ENCODE results near the gene LOXL4. TPM values are rescaled to one million over a fixed set of nuclear protein-coding genes. Genes with fewer than 3 reads are reported as not detected.

Gene LOXL4
- 100 to 1,000 TPM in 1 of 8 experiments, 10 to 100 TPM in 2, 1 to 10 TPM in 2, under 1 TPM in 3; 0.52 to 176 (median 1.9) TPM for total RNA-seq

DNA sequence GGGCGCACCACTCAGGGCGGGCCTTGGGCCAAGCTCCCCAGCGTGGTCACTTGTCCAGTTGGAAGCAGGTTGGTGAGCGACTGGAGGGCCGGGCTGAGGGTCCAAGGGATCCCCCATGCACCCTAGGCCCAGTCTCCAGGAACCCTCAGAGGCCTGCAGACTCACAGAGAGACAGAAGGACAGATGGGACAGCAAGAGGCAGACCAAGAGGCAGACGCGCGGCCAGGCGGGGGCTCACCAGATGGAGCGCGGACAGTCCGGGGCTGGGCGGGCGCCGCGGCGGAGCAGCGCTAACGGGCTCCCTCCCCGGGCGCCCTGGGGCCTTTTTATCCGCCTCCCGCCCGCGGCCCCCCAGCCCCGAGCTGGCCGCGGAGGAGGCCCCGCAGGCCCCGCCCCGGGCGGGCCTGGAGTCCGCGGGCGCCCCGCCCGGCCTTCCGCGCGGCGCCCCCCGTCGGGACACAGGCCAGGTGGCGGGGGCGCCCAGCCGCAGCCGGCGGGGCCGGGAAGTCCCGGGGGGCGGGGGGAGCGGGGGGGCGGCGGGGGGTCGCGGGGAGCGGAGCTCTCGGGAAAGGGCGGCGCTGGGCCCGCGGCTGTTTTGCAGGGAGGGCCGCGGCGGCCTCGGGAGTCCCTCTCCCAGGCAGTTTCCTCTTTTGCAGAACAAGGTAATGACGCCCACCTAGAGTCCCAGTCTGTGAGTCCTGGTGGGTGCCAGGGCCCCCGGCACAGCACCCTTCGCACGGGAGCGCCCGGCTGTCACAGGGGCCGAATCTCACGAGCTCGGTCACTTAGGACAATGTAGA lies at the start of gene LOXL4:
Gene LOXL4, minus strand, starts transcription at position 301 of the 800 bp plus-strand sequence. CDS start 5,175 bp downstream, outside the sequence.
- in situ Hi-C loops (cut with MboI; ENCODE audit: low pct_unique_long_range_greater_than_20kb in 2 of 9, low sequenced_read_pairs in 9 of 9, unreplicated experiment in 9 of 9): no loop called here
- Histone ChIP-seq H3K4me1 (replicated peaks in 1 of 2) (peaks cover 26 to 38% of the 10 kb centered on the region in 2 donors), H3K4me3 (peak within 1 kb of the TSS; percentile 1 to 27 (median 18)), H3K27ac (peak within 1 kb of the TSS; percentile 18 to 48)
- peak; percentile 55 to 89 (median 78) for ATAC-seq (replicated peaks in 6 of 8)
- WGBS, 10 experiments: 27% methylated on average over 3 of the region's 75 CpGs; no CpG with 5 or more reads in 9 of the 10 experiments

GRCh38 chr10:98316661-98317060 lies 48.7 kb upstream of the LOXL4 start:
- ATAC-seq (replicated peaks in 6 of 8): peak in 7 of 8 experiments; percentile 51 to 76 (median 67)
- Histone ChIP-seq H3K4me3 (no peak overlapping the region), H3K4me1 (replicated peaks in 1 of 2) (peaks cover 19 to 21% of the 10 kb centered on the region in 2 donors), H3K27ac (no peak overlapping the region)
- in situ Hi-C loops (cut with MboI; ENCODE audit: low pct_unique_long_range_greater_than_20kb in 2 of 9, low sequenced_read_pairs in 9 of 9, unreplicated experiment in 9 of 9): loop anchor here in 1 of 9 experiments (25.0 kb wide), 1 partner anchor 104 kb away; no protein-coding TSS in a partner anchor

DNA sequence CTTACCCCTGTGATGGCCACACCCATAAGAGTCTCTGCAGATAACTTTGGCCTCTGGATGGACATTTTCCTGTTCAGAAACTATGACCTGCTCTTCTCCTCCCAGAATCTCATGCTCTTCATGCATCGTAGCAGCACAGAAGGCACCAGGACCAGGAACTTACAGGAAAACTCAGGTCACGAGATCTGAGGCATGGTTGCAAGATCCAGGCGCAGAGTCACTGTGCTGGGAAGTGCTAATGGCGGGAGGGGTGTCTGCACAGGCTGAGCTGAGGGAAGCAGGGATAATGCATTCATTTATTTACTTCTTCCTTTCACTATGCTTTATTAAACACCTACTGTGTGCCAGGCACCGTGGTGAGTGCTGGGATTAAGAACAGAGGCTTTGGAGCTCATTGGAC lies 48.2 kb upstream of the LOXL4 start:
- WGBS, 10 experiments: 0 to 100% (median 76%) methylated on average over 1 to 4 of the region's 5 CpGs; no CpG with 5 or more reads in 3 of the 10 experiments
- Histone ChIP-seq H3K4me1 (replicated peaks in 1 of 2) (peaks cover 14 to 21% of the 10 kb centered on the region in 2 donors), H3K27ac (no peak overlapping the region), H3K4me3 (no peak overlapping the region)
- ATAC-seq (replicated peaks in 6 of 8): peak in 6 of 8 experiments; percentile 2 to 93 (median 40)
- in situ Hi-C loops (cut with MboI; ENCODE audit: low pct_unique_long_range_greater_than_20kb in 2 of 9, low sequenced_read_pairs in 9 of 9, unreplicated experiment in 9 of 9): loop anchor here in 1 of 9 experiments (25.0 kb wide), 1 partner anchor 104 kb away; no protein-coding TSS in a partner anchor

- H3K27ac ChIP-seq: no peak overlapping the region
- 40 to 100% (median 71%) methylated on average over 1 to 7 of the region's 8 CpGs for WGBS, 10 experiments
- no peak overlapping the region for H3K4me3 ChIP-seq
- in situ Hi-C loops (cut with MboI; ENCODE audit: low pct_unique_long_range_greater_than_20kb in 2 of 9, low sequenced_read_pairs in 9 of 9, unreplicated experiment in 9 of 9): loop anchor here in 1 of 9 experiments (25.0 kb wide), 1 partner anchor 102 kb away; no protein-coding TSS in a partner anchor
- ATAC-seq (replicated peaks in 6 of 8): no peak
- H3K4me1 ChIP-seq (replicated peaks in 1 of 2): peaks cover 15% of the 10 kb centered on the region in 2 donors
Measured at GRCh38 chr10:98314532-98315284, 46.7 kb upstream of the LOXL4 start.

DNA sequence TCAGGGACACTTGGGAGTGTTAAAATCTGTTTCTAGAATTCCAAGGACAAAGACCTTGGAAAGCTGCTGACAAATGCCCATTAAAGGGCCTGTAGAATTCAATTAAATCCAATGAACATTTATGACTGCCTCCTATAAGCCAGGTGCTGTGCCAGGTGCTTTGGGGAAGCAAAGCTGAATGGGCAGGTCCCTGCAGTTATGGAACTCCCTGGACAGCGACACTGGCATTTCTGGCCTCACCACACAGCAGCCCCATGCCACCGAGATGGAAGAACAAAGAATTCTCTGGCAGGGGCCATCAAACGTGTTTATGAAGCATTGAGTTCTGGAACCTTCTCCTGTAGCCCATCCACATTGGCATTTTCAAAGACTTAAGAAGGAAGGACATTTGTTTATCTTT lies 45.6 kb upstream of the LOXL4 start:
- no peak for ATAC-seq (replicated peaks in 6 of 8)
- H3K4me1 ChIP-seq (replicated peaks in 1 of 2): peaks cover 24 to 26% of the 10 kb centered on the region in 2 donors
- in situ Hi-C loops (cut with MboI; ENCODE audit: low pct_unique_long_range_greater_than_20kb in 2 of 9, low sequenced_read_pairs in 9 of 9, unreplicated experiment in 9 of 9): loop anchor here in 1 of 9 experiments (25.0 kb wide), 1 partner anchor 101 kb away; no protein-coding TSS in a partner anchor
- no peak overlapping the region for H3K4me3 ChIP-seq
- no peak overlapping the region for H3K27ac ChIP-seq
- WGBS, 10 experiments: 58 to 92% (median 80%) methylated on average over 2 to 3 of the region's 3 CpGs; no CpG with 5 or more reads in 6 of the 10 experiments

GRCh38 chr10:98312822-98313221 lies 44.8 kb upstream of the LOXL4 start:
- in situ Hi-C loops (cut with MboI; ENCODE audit: low pct_unique_long_range_greater_than_20kb in 2 of 9, low sequenced_read_pairs in 9 of 9, unreplicated experiment in 9 of 9): loop anchor here in 1 of 9 experiments (25.0 kb wide), 1 partner anchor 101 kb away; no protein-coding TSS in a partner anchor
- peaks cover 30 to 34% of the 10 kb centered on the region in 2 donors for H3K4me1 ChIP-seq (replicated peaks in 1 of 2)
- H3K4me3 ChIP-seq: no peak overlapping the region
- 0 to 100% (median 87%) methylated on average over 1 to 5 of the region's 5 CpGs; no CpG with 5 or more reads in 1 of the 10 experiments for WGBS, 10 experiments
- no peak for ATAC-seq (replicated peaks in 6 of 8)
- H3K27ac ChIP-seq: no peak overlapping the region

- ATAC-seq (replicated peaks in 6 of 8): no peak
- Histone ChIP-seq H3K4me1 (replicated peaks in 1 of 2) (peaks cover 30 to 37% of the 10 kb centered on the region in 2 donors), H3K4me3 (no peak overlapping the region), H3K27ac (no peak overlapping the region)
- WGBS, 10 experiments: 50 to 100% (median 80%) methylated on average over 1 to 2 of the region's 3 CpGs; no CpG with 5 or more reads in 7 of the 10 experiments
- in situ Hi-C loops (cut with MboI; ENCODE audit: low pct_unique_long_range_greater_than_20kb in 2 of 9, low sequenced_read_pairs in 9 of 9, unreplicated experiment in 9 of 9): loop anchor here in 1 of 9 experiments (25.0 kb wide), 1 partner anchor 100 kb away; no protein-coding TSS in a partner anchor
Measured at GRCh38 chr10:98312349-98312748, 44.4 kb upstream of the LOXL4 start.

DNA sequence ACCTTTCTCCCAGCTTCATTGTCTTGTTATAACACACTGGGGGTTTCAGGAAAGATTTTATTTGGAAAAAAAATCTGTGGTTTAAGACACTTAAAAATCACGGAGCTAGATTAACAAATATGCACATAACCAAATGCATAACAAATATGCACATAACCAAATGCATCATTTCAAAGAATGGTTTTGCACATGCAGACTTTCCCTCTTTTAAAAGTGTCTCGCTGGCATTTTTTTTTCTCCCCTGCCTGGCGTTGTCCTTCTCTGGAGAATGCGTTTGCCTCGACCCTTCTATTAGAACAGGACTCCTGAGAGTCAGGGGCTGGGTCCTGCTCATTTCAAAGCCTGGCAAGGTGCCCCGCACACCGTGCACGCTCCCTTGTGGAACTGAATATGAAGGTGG lies 42.7 kb upstream of the LOXL4 start:
- no peak overlapping the region for H3K4me3 ChIP-seq
- peaks cover 18 to 34% of the 10 kb centered on the region in 2 donors for H3K4me1 ChIP-seq (replicated peaks in 1 of 2)
- ATAC-seq (replicated peaks in 6 of 8): peak in 3 of 8 experiments; percentile 55 to 63 (median 57)
- H3K27ac ChIP-seq: no peak overlapping the region
- WGBS, 10 experiments: 0 to 93% (median 39%) methylated on average over 1 to 8 of the region's 8 CpGs; no CpG with 5 or more reads in 1 of the 10 experiments
- in situ Hi-C loops (cut with MboI; ENCODE audit: low pct_unique_long_range_greater_than_20kb in 2 of 9, low sequenced_read_pairs in 9 of 9, unreplicated experiment in 9 of 9): loop anchor here in 1 of 9 experiments (25.0 kb wide), 1 partner anchor 98 kb away; no protein-coding TSS in a partner anchor

- peak overlapping the region in 1 of 5 donors; percentile 18 for H3K4me3 ChIP-seq
- in situ Hi-C loops (cut with MboI; ENCODE audit: low pct_unique_long_range_greater_than_20kb in 2 of 9, low sequenced_read_pairs in 9 of 9, unreplicated experiment in 9 of 9): loop anchor here in 2 of 9 experiments (10.0 to 25.0 kb wide), 2 partner anchors 65 to 97 kb away; no protein-coding TSS in a partner anchor
- ATAC-seq (replicated peaks in 6 of 8): peak; percentile 79 to 92 (median 86)
- H3K4me1 ChIP-seq (replicated peaks in 1 of 2): peaks cover 18 to 34% of the 10 kb centered on the region in 2 donors
- peak overlapping the region; percentile 66 to 88 for H3K27ac ChIP-seq
- WGBS, 10 experiments: 5 to 52% (median 28%) methylated on average over 2 to 13 of the region's 21 CpGs; no CpG with 5 or more reads in 3 of the 10 experiments
Measured at GRCh38 chr10:98309366-98310355, 41.7 kb upstream of the LOXL4 start.

DNA sequence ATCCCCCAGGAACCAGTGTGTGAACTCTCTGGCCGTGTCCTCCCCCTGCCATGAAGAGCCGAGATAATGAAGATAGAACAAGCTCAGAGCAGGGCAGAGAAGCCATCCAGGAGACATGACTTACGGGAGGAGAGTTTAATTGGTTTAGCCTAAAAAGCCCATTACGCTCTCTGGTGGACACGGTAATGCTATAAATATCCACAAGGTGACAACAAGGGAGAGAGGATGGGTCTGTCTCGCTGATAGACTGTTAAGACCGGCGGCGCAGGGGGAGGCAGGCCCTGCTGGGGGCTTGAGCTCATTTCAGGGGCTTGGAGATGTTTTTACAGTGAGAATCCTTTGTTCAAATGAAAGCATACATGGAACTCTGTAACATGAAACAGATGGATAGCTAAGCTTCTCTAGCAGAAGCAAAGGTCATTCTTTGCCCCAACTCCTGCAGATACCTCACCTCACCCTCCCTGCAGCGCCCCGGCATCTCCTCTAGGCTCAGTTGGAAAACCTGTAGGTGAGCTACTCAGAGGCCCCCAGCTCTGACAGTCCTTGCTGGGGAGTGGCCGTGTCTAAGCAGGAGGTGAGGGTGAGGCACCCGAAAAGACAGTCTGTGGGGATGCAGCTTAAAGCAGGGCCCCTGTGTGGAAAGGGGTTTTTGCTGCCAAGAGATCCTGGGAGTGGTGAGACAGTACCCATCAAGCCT lies 40.8 kb upstream of the LOXL4 start:
- WGBS, 10 experiments: 33 to 88% (median 60%) methylated on average over 1 to 9 of the region's 13 CpGs; no CpG with 5 or more reads in 3 of the 10 experiments
- peak in 5 of 8 experiments; percentile 59 to 78 (median 61) for ATAC-seq (replicated peaks in 6 of 8)
- H3K4me1 ChIP-seq (replicated peaks in 1 of 2): peaks cover 18 to 34% of the 10 kb centered on the region in 2 donors
- peak overlapping the region in 1 of 5 donors; percentile 18 for H3K4me3 ChIP-seq
- H3K27ac ChIP-seq: peak overlapping the region; percentile 66 to 88
- in situ Hi-C loops (cut with MboI; ENCODE audit: low pct_unique_long_range_greater_than_20kb in 2 of 9, low sequenced_read_pairs in 9 of 9, unreplicated experiment in 9 of 9): loop anchor here in 2 of 9 experiments (10.0 to 25.0 kb wide), 2 partner anchors 64 to 97 kb away; no protein-coding TSS in a partner anchor

Data from motor neuron (in vitro differentiated cells).